GM12874 (cell line): ENCODE measurements around the gene NQO2.

Source experiments
- TF ChIP-seq, protein P1 (sequence below): IDR thresholded peaks from 2 replicates; pipeline ENCODE4 v1.5.1; 2011; ENCODE audit warnings: low read depth, mild to moderate bottlenecking, control low read depth, low read length, moderate library complexity; ENCODE audit not compliant: insufficient read depth

NQO2 gene

DNA sequence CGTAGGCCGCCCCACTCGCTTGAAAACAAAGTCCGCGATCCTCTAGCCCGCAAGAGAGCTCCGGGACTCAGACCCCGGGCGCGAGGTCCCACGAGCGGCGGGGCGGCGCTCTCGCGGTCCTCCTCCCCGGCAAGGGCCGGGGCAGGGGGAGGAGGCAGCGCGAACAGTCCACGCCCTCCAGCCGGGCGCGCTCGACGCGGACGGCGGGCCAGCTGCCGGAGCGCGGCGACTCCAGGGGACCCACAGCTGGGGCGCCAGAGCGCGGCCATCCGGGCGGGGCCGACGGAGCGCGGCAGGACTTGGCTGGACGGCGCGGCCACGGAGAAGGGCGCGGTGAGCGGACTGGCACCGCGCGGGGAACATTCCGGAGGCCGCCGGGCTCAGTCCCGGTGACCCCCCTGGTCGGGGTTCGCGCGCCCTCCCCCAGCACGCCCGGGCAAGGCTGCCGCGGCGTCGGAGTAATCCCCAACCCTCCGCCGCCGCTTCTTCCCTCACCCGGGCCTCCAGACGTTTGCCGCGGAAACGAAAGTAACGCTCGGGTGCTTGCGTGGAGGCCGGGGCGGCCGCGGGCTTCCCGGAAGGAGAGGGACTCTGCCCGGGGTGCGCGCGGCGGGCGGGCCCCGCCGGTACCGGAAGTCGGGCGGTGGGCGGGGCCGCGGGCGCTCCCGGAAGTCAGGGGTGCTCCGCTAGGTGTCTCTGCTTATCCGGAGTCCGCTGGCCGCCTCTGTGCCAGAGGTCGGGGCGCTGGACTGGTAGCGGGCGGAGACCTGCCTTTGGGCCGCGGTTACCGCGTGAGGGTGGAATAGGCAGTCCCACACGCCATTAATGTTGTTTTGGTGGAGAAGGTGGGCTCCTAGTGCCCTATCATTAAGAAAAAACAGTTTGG, 68.9 kb downstream of the NQO2 start, which contains the start of gene RIPK1:
Gene RIPK1 (plus strand): TSS at position 166 of the 886 bp plus-strand sequence. CDS start 8,330 bp downstream, outside the sequence.
- TF ChIP-seq, protein P1, sequence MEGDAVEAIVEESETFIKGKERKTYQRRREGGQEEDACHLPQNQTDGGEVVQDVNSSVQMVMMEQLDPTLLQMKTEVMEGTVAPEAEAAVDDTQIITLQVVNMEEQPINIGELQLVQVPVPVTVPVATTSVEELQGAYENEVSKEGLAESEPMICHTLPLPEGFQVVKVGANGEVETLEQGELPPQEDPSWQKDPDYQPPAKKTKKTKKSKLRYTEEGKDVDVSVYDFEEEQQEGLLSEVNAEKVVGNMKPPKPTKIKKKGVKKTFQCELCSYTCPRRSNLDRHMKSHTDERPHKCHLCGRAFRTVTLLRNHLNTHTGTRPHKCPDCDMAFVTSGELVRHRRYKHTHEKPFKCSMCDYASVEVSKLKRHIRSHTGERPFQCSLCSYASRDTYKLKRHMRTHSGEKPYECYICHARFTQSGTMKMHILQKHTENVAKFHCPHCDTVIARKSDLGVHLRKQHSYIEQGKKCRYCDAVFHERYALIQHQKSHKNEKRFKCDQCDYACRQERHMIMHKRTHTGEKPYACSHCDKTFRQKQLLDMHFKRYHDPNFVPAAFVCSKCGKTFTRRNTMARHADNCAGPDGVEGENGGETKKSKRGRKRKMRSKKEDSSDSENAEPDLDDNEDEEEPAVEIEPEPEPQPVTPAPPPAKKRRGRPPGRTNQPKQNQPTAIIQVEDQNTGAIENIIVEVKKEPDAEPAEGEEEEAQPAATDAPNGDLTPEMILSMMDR, result peak; percentile 41; the same call in 1 of the 2 replicates
